C4-2B (cell line): ENCODE measurements around the gene PTP4A2.

Experiments
- H3K27ac ChIP-seq: fragments of 450-650 bp; 2 replicates; pipeline ENCODE4 v1.5.1; 2017
- ZFX ChIP-seq: fragments of 450-650 bp; IDR thresholded peaks from 2 replicates; pipeline ENCODE4 v1.6.1; 2017
- TF ChIP-seq, protein P1 (sequence below): fragments of 450-650 bp; conservative IDR thresholded peaks from 2 replicates; pipeline ENCODE4 v1.5.1; 2017; ENCODE audit warnings: mild to moderate bottlenecking

Gene PTP4A2

DNA sequence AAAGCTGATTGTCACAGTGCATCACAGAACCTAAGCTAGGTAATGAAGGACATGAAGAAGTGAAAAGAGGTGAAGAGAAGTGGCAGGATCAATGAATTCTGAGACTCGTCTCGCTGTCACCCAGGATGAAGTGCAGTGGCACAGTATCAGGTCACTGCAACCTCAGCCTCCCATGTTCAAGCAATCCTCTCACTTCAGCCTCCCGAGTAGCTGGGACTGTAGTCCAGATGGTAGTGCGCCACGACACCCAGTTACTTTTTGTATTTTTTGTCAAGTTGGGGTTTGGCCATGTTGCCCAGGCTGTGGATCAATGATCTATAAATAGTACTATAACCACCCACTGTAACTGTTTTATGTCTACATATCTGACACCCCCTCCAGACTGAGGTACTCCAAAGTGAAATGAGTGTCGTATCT is 33.1 kb downstream of the PTP4A2 start:
- no peak overlapping the region for H3K27ac ChIP-seq
- TF ChIP-seq ZFX = no peak
- TF ChIP-seq, protein P1, sequence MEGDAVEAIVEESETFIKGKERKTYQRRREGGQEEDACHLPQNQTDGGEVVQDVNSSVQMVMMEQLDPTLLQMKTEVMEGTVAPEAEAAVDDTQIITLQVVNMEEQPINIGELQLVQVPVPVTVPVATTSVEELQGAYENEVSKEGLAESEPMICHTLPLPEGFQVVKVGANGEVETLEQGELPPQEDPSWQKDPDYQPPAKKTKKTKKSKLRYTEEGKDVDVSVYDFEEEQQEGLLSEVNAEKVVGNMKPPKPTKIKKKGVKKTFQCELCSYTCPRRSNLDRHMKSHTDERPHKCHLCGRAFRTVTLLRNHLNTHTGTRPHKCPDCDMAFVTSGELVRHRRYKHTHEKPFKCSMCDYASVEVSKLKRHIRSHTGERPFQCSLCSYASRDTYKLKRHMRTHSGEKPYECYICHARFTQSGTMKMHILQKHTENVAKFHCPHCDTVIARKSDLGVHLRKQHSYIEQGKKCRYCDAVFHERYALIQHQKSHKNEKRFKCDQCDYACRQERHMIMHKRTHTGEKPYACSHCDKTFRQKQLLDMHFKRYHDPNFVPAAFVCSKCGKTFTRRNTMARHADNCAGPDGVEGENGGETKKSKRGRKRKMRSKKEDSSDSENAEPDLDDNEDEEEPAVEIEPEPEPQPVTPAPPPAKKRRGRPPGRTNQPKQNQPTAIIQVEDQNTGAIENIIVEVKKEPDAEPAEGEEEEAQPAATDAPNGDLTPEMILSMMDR = no peak

DNA sequence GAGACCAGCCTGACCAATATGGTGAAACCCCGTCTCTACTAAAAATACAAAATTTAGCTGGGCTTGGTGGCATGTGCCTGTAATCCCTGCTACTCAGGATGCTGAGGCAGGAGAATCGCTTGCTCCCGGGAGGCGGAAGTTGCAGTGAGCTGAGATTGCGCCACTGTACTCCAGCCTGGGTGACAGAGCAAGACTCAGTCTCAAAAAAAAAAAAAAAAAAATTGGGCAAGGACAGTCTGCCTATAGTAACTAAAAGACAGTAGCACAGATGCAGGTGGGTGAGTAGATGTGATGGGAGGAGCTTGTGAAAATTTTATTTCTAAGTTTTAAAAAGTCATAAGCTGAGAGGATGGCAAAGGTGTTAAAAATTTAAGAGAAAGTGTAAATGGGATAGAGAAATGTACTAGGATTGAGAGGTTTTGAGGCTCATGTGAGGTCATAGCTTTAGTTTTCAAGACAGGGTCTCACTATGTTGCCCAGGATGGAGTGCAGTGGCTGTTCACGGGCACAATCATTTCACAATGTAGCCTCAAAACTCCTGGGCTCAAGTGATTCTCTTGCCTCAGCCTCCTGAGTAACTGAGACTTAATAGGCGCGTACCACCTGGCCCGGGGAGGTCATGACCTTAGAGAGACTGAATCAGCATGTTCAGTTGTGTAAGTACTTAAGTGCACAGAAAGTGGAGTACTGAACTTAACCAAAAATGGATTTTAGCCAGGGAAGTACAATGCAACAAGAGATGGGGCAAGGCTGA is 33.7 kb downstream of the PTP4A2 start:
- no peak overlapping the region for H3K27ac ChIP-seq
- TF ChIP-seq, protein P1 = no peak
- no peak for TF ChIP-seq ZFX

DNA sequence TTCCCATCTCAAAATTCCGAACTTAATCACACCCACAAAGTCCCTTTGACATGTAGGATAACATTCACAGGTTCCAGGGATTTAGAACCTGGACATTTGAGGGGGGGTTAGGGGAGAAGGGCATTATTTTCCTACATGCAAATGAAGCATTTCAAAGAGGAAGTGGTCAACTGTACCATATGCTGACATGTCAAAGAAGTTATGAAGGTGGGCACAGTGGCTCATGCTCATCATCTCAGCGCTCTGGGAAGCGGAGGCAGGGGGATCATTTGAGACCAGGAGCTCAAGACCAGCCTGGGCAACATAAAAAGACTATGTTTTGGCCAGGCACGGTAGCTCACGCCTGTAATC is 35.7 kb downstream of the PTP4A2 start:
- H3K27ac ChIP-seq = no peak overlapping the region
- TF ChIP-seq ZFX = no peak
- TF ChIP-seq, protein P1 = no peak

DNA sequence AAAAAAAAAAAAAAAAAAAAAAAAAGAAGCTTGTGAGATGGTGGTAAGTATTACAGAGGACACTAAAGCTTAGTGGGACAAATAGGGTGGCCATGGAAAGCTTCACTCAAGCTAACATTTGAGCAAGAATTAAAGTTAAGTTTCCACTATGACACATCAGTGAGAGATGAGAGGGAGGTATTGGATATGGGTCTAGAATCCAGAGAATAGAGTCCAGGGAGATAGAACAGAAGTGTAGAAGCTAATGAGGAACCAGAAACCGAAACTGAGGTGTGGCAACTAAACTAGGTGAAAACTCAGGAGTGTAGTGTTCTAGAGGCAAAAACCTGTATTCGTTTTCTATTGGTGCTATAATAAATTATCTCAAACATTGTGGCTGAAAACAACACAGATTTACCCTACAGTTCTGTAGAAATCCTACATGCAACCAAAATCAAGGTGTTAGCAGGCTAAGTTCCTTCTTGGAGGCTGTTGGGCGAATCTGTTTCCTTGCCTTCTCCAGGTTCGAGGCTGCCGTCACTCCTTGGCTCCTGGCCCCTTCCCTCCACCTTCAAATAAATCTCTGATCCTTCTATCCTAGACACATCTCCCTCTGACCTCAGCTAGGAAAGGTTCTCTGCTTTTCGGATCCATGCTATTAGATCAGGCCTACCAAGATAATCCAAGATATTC is 36.2 kb downstream of the PTP4A2 start:
- no peak for TF ChIP-seq ZFX
- TF ChIP-seq, protein P1 = no peak
- H3K27ac ChIP-seq = no peak overlapping the region

DNA sequence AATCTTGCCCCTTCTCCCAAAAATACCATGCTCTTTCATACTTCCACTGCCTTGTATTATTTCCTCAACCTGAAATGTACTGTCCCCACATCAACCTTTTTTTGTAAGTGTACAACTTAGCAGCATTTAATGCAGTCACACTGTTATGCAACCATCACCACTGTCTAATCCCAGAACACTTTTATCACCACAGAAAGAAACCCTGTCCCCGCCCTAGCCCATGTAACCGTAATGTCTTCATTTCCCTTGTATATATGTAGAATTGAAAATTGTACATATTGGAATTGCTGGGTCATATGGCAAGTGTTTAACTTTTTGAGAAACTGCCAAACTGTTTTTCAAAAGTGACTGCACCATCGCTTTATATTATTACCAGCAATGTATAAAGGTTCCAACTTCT is 37.4 kb downstream of the PTP4A2 start:
- no peak for TF ChIP-seq ZFX
- H3K27ac ChIP-seq = no peak overlapping the region

DNA sequence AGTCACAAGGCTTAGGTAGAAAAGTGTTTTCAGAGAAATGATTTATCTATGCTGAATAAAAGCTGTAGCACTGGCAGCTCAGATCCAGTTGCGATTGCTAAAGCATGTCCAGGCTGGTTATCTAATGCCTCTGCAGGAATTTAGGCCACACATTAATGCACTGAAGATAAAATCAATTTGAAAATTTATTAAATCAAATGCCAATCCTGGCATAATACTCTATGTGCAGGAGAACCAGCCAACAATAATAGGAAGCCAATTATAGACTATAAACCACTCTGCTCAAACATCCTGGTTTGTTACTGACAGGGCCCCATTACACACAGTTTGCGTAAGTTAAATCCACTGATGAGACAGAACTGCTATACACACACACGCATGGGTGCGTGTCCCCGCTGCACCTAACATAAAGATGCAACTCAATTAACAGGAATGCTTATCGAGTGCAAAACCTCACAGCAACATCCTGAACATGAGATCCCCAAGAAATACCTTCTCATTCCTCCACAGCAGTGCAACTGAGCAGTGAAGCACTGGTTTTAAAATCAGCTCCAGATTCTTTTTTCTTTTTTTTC is 40.6 kb downstream of the PTP4A2 start:
- peak overlapping the region; percentile 75 for H3K27ac ChIP-seq
- TF ChIP-seq, protein P1 = no peak
- no peak for TF ChIP-seq ZFX

DNA sequence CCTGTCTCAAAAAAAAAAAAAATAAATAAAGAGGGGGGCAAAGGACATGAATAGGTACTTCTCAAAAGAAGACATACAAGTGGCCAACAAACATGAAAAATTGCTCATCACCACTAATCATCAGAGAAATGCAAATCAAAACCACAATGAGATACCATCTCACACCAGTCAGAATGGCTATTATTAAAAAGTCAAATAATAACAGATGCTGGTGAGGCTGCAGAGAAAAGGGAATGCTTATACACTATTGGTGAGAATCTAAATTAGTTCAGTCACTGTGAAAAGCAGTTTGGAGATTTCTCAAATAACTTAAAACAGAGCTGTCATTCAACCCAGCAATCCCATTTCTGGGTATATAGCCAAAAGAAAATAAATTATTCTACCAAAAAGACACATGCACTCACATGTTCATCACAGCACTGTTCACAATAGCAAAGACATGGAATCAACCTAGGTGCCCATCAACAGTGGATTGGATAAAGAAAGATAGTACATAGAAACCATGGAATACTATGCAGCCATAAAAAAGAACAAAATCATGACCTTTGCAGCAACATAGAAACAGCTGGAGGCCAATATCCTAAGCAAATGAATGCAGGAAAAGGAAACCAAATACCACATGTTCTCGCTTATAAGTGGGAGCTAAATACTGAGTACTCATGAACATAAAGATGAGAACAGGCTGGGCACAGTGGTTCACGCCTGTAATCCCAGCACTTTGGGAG is 42.5 kb downstream of the PTP4A2 start:
- peak overlapping the region; percentile 58; the same call in 1 of the 2 replicates for H3K27ac ChIP-seq

DNA sequence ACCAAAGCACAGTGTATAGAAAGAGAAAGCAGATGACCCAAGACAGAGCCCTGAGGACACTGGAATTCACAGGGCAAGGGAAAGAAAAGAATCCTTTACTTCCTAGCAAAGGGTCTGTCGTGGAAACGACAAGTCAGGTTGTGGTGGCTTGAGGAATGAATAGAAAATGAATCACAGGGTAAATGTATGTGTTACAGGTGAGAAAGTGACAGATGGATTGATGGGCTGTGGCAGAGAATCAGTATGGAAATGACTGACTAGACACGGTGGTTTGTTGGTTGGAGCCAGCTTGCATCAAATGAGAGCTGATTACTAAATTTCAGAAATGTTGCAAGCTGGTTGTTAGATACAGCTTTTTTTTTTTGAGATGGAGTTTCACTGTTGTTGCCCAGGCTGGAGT is 46.9 kb downstream of the PTP4A2 start:
- H3K27ac ChIP-seq = no peak overlapping the region
- TF ChIP-seq, protein P1 = no peak
- no peak for TF ChIP-seq ZFX
